HepG2 (cell line): ENCODE results near the gene CSF3R. TPM values are rescaled to one million over a fixed set of nuclear protein-coding genes. Genes with fewer than 3 reads are reported as not detected.

Source experiments
- ATAC-seq: fragments of 200-7000 bp; cut with Tn5 transposase; 3 replicates; pipeline ENCODE4 v1.9.1; 2020; ENCODE audit warnings: mild to moderate bottlenecking, moderate library complexity
- BruUV-seq: library from RNA; stranded (reverse); fragments of 400-500 nt; replicated peaks from 2 replicates; lab custom pipeline; 2021; lab: Mats Ljungman, UMichigan
- CTCF ChIA-PET: fragments of 300-600 bp; formaldehyde crosslinking; extraction: SDS; loops from one replicate; lab custom pipeline; 2021; ENCODE audit warnings: low total read pairs, inconsistent platforms, low intra/inter-chr PET ratio; lab: Yijun Ruan, JAX
- POLR2A ChIA-PET: fragments of 350-600 bp; sonication (Branson Sonifier 250); formaldehyde crosslinking; loops from one replicate; lab custom pipeline; 2020; ENCODE audit warnings: antibody characterized with exemption, inconsistent platforms; lab: Yijun Ruan, JAX
- DNase-seq: peaks from one replicate; pipeline ENCODE4 v3.0.0-alpha.2; 2015; ENCODE audit warnings: low spot score
- FAIRE-seq: peaks from 3 replicates; lab custom pipeline; 2011; peaks lifted over from hg19 to GRCh38; lab: Jason Lieb, UNC
- H2AFZ ChIP-seq: one replicate; pipeline ENCODE4 v1.6.1; 2011; ENCODE audit warnings: low read length, inconsistent platforms
- H3K27ac ChIP-seq: fragments of 300-600 bp; 3 replicates; pipeline ENCODE4 v1.8.0; 2011; ENCODE audit warnings: mixed run types, mild to moderate bottlenecking, mixed read lengths, low read length, inconsistent platforms; ENCODE audit not compliant: insufficient read depth; ENCODE audit errors: extremely low read length
- H3K27me3 ChIP-seq, 2 experiments: fragments of 200-600 bp in 1 of 2; 2 replicates in 1 of 2; 3 replicates in 1 of 2; pipeline versions ENCODE4 v1.6.0 to v1.8.0; 2011; ENCODE audit warnings: low read length in 2 of 2, mild to moderate bottlenecking in 2 of 2, moderate library complexity in 2 of 2, inconsistent platforms in 1 of 2; ENCODE audit not compliant: insufficient read depth in 2 of 2, control insufficient read depth in 1 of 2
- H3K36me3 ChIP-seq, 2 experiments: fragments of 200-600 bp in 1 of 2; replicated peaks in 1 of 2; 2 replicates in 1 of 2; 3 replicates in 1 of 2; pipeline versions ENCODE4 v1.5.1 to v1.8.0; 2011; ENCODE audit warnings: low read length in 2 of 2, inconsistent platforms in 1 of 2; ENCODE audit not compliant: insufficient read depth in 2 of 2, control insufficient read depth in 1 of 2
- H3K4me1 ChIP-seq: 2 replicates; pipeline ENCODE4 v1.5.1; 2012; ENCODE audit warnings: low read length, inconsistent platforms; ENCODE audit not compliant: insufficient read depth
- H3K4me2 ChIP-seq: 2 replicates; pipeline ENCODE4 v1.6.0; 2011; ENCODE audit warnings: low read depth, low read length, inconsistent platforms
- H3K4me3 ChIP-seq, 3 experiments: fragments of 200-600 bp in 1 of 3; sonication (generic), shearing (Covaris generic) in 1 of 3; replicated peaks in 1 of 3; 2 replicates each; pipeline ENCODE4 v1.5.1; 2011 to 2016; ENCODE audit warnings: low read length in 3 of 3, inconsistent platforms in 2 of 3, low read depth in 2 of 3, mild to moderate bottlenecking in 2 of 3, control low read depth in 1 of 3, mixed read lengths in 1 of 3; ENCODE audit not compliant: insufficient read depth in 1 of 3
- H3K79me2 ChIP-seq: one replicate; pipeline ENCODE4 v1.6.1; 2011; ENCODE audit warnings: low read length, inconsistent platforms; ENCODE audit not compliant: insufficient read depth
- H3K9ac ChIP-seq: 2 replicates; pipeline ENCODE4 v1.6.0; 2011; ENCODE audit warnings: mild to moderate bottlenecking, low read depth, low read length, inconsistent platforms; ENCODE audit not compliant: insufficient read depth
- H3K9me3 ChIP-seq: 2 replicates; pipeline ENCODE4 v1.5.1; 2012; ENCODE audit warnings: mild to moderate bottlenecking, low read length
- H4K20me1 ChIP-seq: 2 replicates; pipeline ENCODE4 v1.6.0; 2011; ENCODE audit warnings: inconsistent platforms, mild to moderate bottlenecking, low read length, moderate library complexity; ENCODE audit not compliant: insufficient read depth
- ATF7-NPFF ChIP-seq: sonication (generic); formaldehyde crosslinking; IDR thresholded peaks from 2 replicates; pipeline ENCODE4 v1.8.1; 2023; ENCODE audit warnings: mild to moderate bottlenecking, low read depth, missing genetic modification reagents, moderate library complexity
- FLYWCH1 ChIP-seq: sonication (generic); formaldehyde crosslinking; IDR thresholded peaks from 2 replicates; pipeline ENCODE4 v1.8.1; 2023; ENCODE audit warnings: mild to moderate bottlenecking, missing genetic modification reagents
- FOXP4 ChIP-seq: sonication (generic); formaldehyde crosslinking; IDR thresholded peaks from 2 replicates; pipeline ENCODE4 v1.4.0; 2020; ENCODE audit warnings: missing genetic modification reagents
- GPN1 ChIP-seq: sonication (generic); formaldehyde crosslinking; IDR thresholded peaks from 2 replicates; pipeline ENCODE4 v1.5.1; 2020; ENCODE audit warnings: missing genetic modification reagents, borderline replicate concordance
- HIVEP1 ChIP-seq: sonication (generic); formaldehyde crosslinking; IDR thresholded peaks from 2 replicates; pipeline ENCODE4 v1.4.0; 2020; ENCODE audit warnings: mild to moderate bottlenecking, missing genetic modification reagents
- MYC ChIP-seq: sonication (generic); formaldehyde crosslinking; IDR thresholded peaks from 2 replicates; pipeline ENCODE4 v1.9.0; 2021; ENCODE audit warnings: missing genetic modification reagents, borderline replicate concordance
- NFE2L1 ChIP-seq: sonication (generic); formaldehyde crosslinking; IDR thresholded peaks from 2 replicates; pipeline ENCODE4 v1.4.0; 2020; ENCODE audit warnings: missing genetic modification reagents, mild to moderate bottlenecking, borderline replicate concordance
- PATZ1 ChIP-seq: sonication (generic); formaldehyde crosslinking; IDR thresholded peaks from 2 replicates; pipeline ENCODE4 v1.4.0; 2020; ENCODE audit warnings: missing genetic modification reagents
- SIX4 ChIP-seq: sonication (generic); formaldehyde crosslinking; IDR thresholded peaks from 2 replicates; pipeline ENCODE4 v1.4.0; 2020; ENCODE audit warnings: missing genetic modification reagents
- ZFY ChIP-seq: sonication (generic); formaldehyde crosslinking; IDR thresholded peaks from 2 replicates; pipeline ENCODE4 v1.4.0; 2020; ENCODE audit warnings: missing genetic modification reagents
- ZNF124 ChIP-seq: sonication (generic); formaldehyde crosslinking; IDR thresholded peaks from 2 replicates; pipeline ENCODE4 v1.4.0; 2020; ENCODE audit warnings: missing genetic modification reagents
- ZXDC ChIP-seq: sonication (generic); formaldehyde crosslinking; IDR thresholded peaks from 2 replicates; pipeline ENCODE4 v1.5.0; 2020; ENCODE audit warnings: mild to moderate bottlenecking, missing genetic modification reagents
- WGBS: methylation state at CpG from one replicate; pipeline ENCODE4 v1.1.6; 2017; ENCODE audit warnings: low lambda C conversion rate; 5-methylcytosine and 5-hydroxymethylcytosine counted together
- in situ Hi-C: cut with HindIII; loops from 2 replicates; pipeline ENCODE4 v1.10.0; 2017; ENCODE audit warnings: low pct_unique_long_range_greater_than_20kb; ENCODE audit not compliant: extremely low pct_ligation_motif_present
- intact Hi-C: fragments of 100-400 bp; cut with micrococcal nuclease; formaldehyde crosslinking; loops from one replicate; pipeline ENCODE4 v1.10.0; 2022; ENCODE audit not compliant: unreplicated experiment
- polyA plus RNA-seq, 8 experiments: library from polyadenylated mRNA; depleted of rRNA in 3 of 8; stranded (reverse) in 7 of 8; unstranded in 1 of 8; fragments of >200 nt; fragmentation: Illumina TruSeq in 4 of 8; extraction: Trizol in 4 of 8; gene quantifications; 2 replicates each; pipeline versions ENCODE4 v1.2.1 to v1.2.3, GENCODE V29; 2011 to 2016; ENCODE audit warnings: low read depth in 4 of 8, missing spikeins in 1 of 8, mixed read lengths in 1 of 8; ENCODE audit not compliant: insufficient read depth in 1 of 8
- total RNA-seq, 5 experiments: library from RNA; depleted of rRNA; stranded (reverse); fragments of >200 nt; fragmentation: Illumina TruSeq; extraction: Trizol; gene quantifications; 2 replicates each; pipeline ENCODE4 v1.2.3, GENCODE V29; 2016; ENCODE audit warnings: low read depth in 1 of 5

Gene CSF3R
- total and polyA plus RNA-seq, 2 of the 13 experiments (the other 11 are each of a cell fraction or from before 2014, with no cell fraction given) = 11.9 to 28.8 TPM

- H3K79me2 ChIP-seq = no peaks in the 10 kb centered on the region
- H3K9ac ChIP-seq = no peak overlapping the region
- ChIA-PET POLR2A (interaction anchor here (1.8 kb wide), 1 partner anchor 33 kb away, joined by 6 read pairs; no protein-coding TSS in a partner anchor), CTCF (no interaction called here)
- BruUV-seq = no TSS peak
- H3K4me1 ChIP-seq = peaks cover 13% of the 10 kb centered on the region
- DNase-seq (no peak), ATAC-seq (no peak), FAIRE-seq (no peak)
- no peak overlapping the region for H3K4me3 ChIP-seq
- no peaks in the 10 kb centered on the region for H4K20me1 ChIP-seq
- H2AFZ ChIP-seq = no peak overlapping the region
- in situ Hi-C loops (no loop called here), intact Hi-C loops (no loop called here)
- no peaks in the 10 kb centered on the region; a peak in 1 of 5 replicates for H3K36me3 ChIP-seq
- H3K4me2 ChIP-seq = no peak overlapping the region
- no peak overlapping the region for H3K27ac ChIP-seq
- WGBS = 89% methylated on average over 4 of the region's 4 CpGs
- TF ChIP-seq HIVEP1 (CRISPR knock-in tag) (no peak), ZFY (CRISPR knock-in tag) (no peak), ATF7-NPFF (CRISPR knock-in tag) (no peak), MYC (no peak)
- no peaks in the 10 kb centered on the region for H3K9me3 ChIP-seq
- H3K27me3 ChIP-seq = no peaks in the 10 kb centered on the region
Measured at GRCh38 chr1:36419569-36419968, 63.1 kb downstream of the CSF3R start.

- Histone ChIP-seq H3K9me3 (no peaks in the 10 kb centered on the region), H2AFZ (no peak overlapping the region), H3K4me1 (peaks cover 13% of the 10 kb centered on the region), H4K20me1 (no peaks in the 10 kb centered on the region), H3K4me3 (no peak overlapping the region), H3K27me3 (no peaks in the 10 kb centered on the region), H3K4me2 (no peak overlapping the region), H3K27ac (no peak overlapping the region), H3K36me3 (no peaks in the 10 kb centered on the region; a peak in 1 of 5 replicates), H3K79me2 (no peaks in the 10 kb centered on the region), H3K9ac (no peak overlapping the region)
- FAIRE-seq = no peak
- no peak for DNase-seq
- CTCF ChIA-PET = no interaction called here
- no TSS peak for BruUV-seq
- in situ Hi-C loops (no loop called here), intact Hi-C loops (no loop called here)
- POLR2A ChIA-PET = interaction anchor here (1.8 kb wide), 1 partner anchor 32 kb away, joined by 6 read pairs; no protein-coding TSS in a partner anchor
- WGBS = 92% methylated on average over 3 of the region's 3 CpGs
- no peak for ATAC-seq
- TF ChIP-seq NFE2L1 (CRISPR knock-in tag) (no peak), SIX4 (CRISPR knock-in tag) (no peak), GPN1 (no peak), FOXP4 (CRISPR knock-in tag) (no peak), PATZ1 (CRISPR knock-in tag) (no peak), FLYWCH1 (no peak), ZXDC (no peak), ZNF124 (CRISPR knock-in tag) (no peak)
Measured at GRCh38 chr1:36419140-36419539, 63.6 kb downstream of the CSF3R start.
